Measurements from ENCODE around the gene CFAP99.
"Not testable (repeated sequence)": the region's sequence is repeated elsewhere in the genome, so short reads cannot be mapped to it uniquely, and the experiment has no call there.

The CFAP99 gene

DNA sequence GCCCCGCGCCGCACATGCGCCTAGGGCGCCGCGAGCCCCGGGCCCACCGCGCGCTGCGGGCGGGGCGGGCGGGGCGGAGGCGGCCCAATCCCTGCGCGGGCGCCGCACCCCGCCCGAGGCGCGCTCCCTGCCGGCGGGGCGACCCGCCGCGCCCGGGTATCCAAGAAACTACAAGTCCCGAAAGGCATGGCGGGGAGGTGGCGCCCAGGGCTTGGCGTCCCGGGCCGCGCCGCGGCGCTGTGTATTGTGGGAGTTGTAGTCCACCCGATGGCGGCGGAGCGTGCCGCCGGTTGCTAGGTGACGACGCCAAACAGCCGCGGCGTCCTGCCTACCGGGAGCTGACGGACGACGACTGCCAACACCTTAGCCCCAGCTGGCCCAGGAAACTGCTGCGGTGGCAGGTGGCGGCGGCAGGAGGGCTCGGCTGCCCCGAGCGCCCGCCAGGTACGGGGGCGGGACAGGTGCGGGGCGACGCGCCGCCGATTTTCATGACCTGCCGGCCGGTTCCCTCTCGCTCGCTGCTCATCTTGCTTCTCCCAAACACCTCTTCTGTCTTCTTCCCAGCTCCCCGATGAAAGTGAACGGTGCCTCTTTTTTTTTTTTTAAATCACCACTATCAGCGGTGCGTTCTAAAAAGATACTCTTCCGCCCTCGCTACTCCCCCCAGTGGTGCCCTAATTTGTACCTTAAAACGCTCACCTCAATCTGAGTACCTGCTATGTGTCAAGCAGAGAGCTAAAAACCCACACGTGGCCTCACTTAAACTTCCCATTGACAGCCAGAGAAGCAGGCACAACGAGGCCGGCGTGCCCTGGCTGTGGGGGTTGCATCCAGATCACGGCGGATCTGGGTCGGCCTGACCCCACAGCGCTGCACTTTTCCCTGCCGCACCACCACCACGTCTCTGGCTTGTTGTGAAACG, at the start of gene CFAP99:
TSS of gene CFAP99 (plus strand) at position 306 of the 922 bp plus-strand sequence.
- DNase-seq: peak; percentile 99

- no peak for DNase-seq
Observed at GRCh38 chr4:2370597-2371320, 48.0 kb upstream of the CFAP99 start.

- DNase-seq: no peak
Observed at GRCh38 chr4:2371765-2372487, 46.8 kb upstream of the CFAP99 start.

GRCh38 chr4:2372488-2373030, 46.2 kb upstream of the CFAP99 start:
- no peak for DNase-seq

GRCh38 chr4:2373532-2373931, 45.2 kb upstream of the CFAP99 start:
- no peak for DNase-seq

DNA sequence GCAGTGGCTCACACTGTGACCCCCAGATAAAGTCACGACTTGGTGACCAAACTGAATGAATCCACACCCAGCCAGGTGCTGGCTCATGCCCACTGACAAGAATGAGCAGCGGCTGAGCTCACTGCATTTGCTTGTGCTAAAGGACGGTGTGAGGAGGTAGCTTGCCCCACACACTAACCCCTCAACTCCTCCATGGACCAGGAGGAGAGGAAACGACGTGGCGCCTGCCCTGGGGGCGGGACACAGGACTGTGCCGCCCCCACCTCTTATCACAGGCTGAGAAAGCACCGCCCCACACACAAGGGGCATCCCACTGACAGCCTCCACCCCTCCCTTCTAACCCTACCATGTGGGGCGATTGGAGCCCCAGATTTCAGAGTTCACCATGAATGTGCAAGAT, 43.3 kb upstream of the CFAP99 start:
- DNase-seq: no peak

GRCh38 chr4:2377241-2377640, 41.5 kb upstream of the CFAP99 start:
- no peak for DNase-seq

GRCh38 chr4:2378401-2378800, 40.4 kb upstream of the CFAP99 start:
- DNase-seq: no peak

GRCh38 chr4:2378898-2379297, 39.9 kb upstream of the CFAP99 start:
- no peak for DNase-seq

- DNase-seq: not testable (repeated sequence)
Observed at GRCh38 chr4:2380589-2380988, 38.2 kb upstream of the CFAP99 start.

- DNase-seq: not testable (repeated sequence)
Observed at GRCh38 chr4:2382769-2383202, 36.0 kb upstream of the CFAP99 start.

GRCh38 chr4:2383220-2383631, 35.5 kb upstream of the CFAP99 start:
- not testable (repeated sequence) for DNase-seq

DNA sequence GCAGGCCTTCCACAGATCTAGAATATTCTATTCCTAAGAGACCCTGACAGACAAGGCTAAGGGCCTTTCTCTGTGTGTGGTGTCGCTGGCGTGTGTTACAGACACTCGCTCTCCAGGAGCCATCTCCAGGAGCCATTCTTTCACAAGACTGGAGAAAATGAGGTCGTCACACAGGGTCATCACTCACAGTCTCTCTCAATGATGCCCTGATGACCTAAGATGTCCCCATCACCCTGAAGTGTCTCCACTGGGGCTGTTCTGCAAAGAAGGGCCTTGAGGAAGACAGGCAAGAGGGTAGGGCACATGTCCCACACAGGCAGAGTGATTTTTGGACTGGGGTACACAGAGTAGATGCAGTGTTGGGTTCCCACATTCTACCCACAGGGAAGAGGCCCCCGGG, 35.0 kb upstream of the CFAP99 start:
- DNase-seq: no peak

DNA sequence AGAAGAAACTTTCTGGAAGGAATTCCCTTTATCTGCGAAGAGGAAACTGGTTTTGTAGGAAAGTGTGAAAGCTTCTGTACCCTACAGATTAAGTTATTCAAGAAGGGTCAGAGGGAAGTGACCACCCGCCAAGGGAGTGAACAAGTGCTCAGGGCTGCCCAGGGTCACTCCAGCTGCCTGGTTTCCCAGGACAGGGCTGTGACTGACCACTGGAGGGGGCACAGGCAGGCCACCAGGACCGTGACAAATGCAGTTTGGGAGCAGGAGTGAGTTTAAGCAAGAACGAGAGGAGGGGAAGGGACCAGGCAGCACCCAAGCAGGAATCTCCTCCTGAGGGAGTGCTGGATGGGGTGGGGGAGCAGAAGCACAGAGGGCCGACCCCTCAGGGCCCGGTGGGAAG, 34.5 kb upstream of the CFAP99 start:
- no peak for DNase-seq

DNA sequence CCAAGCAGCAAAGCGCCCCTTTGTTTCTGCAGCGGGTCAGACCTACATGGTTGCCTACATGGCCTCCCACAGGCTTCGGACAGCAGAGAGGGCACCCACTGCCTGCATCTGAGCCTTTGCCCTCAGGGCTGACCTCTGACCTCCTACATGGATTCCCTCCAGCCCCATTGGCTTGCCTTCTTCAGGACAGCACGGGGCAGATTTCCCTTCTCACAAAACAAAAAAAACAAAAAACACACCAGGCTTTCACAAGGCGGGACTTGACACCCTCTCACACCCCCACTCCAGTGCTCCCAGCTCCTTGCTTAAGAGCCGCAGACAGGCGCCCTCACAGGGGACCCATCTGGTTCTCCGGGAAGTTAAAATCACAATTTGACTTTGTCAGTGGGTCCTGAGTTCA, 33.2 kb upstream of the CFAP99 start:
- no peak for DNase-seq

- no peak for DNase-seq
Observed at GRCh38 chr4:2386717-2387116, 32.0 kb upstream of the CFAP99 start.

DNA sequence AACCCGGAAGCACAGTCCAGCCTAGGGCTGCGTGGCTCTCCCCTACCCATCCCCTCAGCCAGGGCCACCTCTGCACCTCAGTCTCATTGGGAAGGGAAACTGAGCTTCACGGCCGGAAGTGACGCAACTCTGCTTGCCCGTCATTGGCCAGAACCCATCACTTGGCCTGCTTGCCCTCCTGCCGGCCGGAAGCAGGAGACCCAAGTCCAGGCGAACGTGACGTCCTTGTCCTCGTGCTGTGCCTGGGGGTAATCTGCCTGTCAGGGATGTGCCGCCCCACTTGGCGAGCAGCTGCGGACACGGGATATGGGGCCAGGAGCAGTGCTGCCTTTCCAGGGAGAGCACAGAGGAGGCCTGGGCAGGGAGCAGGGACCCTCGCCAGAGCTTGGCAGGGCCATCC, 31.5 kb upstream of the CFAP99 start:
- DNase-seq: no peak

DNA sequence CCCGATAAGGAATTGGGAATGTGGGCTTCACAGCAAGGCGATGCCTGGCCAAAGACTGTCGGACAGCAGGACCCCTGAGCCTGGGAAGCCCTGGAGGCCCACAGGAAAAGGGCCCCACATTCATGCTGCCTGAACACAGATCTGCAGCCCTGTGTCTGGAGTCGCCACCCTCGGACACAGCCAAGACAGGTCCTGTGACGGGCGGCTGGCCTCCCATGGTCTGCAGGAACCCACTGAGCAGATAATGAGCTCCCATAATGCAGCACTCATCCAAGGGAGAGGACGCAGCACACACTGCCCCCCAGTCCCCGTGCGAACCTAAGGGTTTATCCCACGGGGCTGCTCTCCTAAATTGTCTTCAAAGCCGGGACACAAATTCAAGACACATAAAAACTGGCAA, 30.9 kb upstream of the CFAP99 start:
- no peak for DNase-seq

DNA sequence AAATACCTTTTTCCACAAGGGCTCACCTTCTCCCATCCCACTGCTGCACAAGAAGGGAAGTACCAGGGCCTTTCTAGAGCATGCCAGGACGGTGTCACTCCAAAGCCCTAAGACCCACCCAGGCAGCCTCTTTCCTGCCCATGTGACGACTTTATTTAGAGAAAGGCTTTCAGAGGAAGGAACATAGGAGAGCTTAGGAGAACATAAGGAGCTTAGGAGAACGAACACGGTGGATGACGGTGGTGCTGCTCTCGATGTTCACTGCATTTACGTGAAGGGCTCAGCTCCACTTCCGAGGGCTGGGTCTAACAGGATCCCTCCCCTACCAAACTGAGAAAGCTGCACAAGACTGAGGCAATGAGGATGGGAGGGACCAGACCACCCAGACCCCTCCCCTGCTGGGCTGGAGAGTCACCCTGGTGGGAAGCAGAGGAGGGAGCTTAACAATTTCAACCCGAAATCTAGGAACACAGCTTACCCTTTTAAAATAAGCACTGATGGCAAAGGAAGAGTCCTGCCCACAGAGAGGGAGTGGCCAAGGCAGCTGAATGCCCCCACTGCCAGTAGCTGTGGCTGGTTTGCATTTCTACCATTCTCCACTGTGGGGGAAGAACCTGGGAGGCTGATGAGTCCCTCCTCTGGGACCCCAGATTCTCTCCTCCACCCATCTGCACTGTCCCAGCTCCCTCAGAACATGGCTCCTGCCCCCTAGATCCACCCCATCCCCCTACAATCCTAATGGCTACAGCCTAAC, 30.1 kb upstream of the CFAP99 start:
- DNase-seq: no peak

DNA sequence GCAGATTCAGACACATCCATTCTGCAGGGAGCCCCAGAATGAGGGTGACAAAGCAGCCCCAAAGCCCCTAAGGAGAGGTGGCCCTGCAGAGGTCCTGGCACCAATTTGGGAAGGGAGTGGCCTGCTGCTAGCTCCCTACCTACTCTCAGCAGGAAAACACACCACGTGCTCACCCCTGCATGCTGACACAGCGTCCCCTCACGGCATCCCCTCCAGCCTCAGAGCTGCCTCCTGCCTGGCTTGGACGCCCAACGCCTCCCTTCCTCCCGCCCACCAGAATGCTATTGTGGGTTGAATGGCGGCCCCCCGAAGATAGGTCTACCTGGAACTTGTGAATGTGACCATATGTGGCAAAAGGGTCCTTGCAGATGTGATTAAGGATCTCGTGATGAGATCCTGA, 29.1 kb upstream of the CFAP99 start:
- no peak for DNase-seq

DNA sequence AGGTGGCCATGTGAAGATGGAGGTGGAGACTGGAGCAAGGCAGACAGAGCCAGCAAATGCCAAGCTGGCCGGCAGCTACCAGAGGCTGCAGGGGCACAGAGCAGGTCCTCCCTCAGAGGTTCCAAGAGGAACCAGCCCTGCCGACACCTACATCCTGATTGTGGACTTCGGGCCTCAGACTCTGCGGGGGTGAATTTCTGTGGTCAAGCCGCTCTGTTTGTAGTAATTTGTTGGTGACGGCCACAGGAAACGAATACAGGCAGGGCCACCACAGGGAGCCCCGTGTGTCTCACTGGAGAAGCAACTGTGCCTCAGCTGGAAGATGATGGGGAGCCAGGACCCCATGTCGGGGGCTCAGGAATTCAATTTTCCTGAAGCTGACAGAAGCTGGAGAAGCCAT, 28.6 kb upstream of the CFAP99 start:
- DNase-seq: no peak

GRCh38 chr4:2390784-2391421, 27.9 kb upstream of the CFAP99 start:
- no peak for DNase-seq
